ENCODE data around the gene VPS25.

VPS25 gene

DNA sequence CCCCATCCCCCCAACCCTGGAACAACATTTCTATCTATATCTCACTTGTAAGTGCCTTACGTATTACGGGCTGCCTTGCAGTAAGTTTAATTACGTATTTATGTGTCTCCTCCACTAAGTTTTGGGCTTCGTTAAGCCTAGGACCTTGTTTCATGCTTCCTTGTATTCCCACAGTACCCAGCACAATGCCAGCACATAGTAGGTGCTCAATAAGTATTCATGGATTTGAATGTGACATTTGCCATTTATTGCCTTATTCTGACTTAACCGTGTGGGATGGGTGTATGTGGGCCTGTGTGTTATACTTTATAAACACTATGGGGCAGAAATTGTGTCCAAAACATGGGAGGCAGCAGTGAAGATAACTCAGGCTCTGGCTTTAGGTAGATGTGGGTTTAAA, 19.3 kb downstream of the VPS25 start:
- FAIRE-seq (no peak), DNase-seq (ENCODE audit: insufficient read length, low spot score) (no peak)

DNA sequence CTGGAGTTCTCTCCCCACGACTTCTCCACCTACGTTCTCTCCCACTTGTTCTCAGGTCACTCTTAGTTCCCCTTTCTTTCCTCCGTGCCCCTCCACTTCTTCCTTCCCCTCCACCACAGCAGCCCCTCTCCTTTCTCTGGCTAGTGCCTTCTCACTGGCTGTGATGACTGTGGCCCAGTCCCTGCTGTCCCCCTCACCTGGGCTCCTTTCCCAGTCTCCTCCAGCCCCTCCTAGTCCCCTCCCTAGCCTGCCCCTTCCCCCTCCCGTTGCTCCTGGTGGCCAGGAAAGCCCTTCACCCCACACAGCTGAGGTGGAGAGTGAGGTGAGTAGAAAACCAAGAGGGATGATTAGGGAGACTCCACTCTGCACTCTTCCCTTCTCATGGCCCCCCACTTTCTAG, 21.8 kb downstream of the VPS25 start:
- DNase-seq (ENCODE audit: insufficient read length, low spot score) (no peak), FAIRE-seq (no peak)

- no peak for DNase-seq (ENCODE audit: insufficient read length, low spot score)
- no peak for FAIRE-seq
These were observed 22.2 kb downstream of the VPS25 start for GRCh38 chr17:42795465-42795864.

GRCh38 chr17:42796066-42796758, 23.0 kb downstream of the VPS25 start:
- no peak for DNase-seq (ENCODE audit: insufficient read length, low spot score)
- FAIRE-seq: no peak

DNA sequence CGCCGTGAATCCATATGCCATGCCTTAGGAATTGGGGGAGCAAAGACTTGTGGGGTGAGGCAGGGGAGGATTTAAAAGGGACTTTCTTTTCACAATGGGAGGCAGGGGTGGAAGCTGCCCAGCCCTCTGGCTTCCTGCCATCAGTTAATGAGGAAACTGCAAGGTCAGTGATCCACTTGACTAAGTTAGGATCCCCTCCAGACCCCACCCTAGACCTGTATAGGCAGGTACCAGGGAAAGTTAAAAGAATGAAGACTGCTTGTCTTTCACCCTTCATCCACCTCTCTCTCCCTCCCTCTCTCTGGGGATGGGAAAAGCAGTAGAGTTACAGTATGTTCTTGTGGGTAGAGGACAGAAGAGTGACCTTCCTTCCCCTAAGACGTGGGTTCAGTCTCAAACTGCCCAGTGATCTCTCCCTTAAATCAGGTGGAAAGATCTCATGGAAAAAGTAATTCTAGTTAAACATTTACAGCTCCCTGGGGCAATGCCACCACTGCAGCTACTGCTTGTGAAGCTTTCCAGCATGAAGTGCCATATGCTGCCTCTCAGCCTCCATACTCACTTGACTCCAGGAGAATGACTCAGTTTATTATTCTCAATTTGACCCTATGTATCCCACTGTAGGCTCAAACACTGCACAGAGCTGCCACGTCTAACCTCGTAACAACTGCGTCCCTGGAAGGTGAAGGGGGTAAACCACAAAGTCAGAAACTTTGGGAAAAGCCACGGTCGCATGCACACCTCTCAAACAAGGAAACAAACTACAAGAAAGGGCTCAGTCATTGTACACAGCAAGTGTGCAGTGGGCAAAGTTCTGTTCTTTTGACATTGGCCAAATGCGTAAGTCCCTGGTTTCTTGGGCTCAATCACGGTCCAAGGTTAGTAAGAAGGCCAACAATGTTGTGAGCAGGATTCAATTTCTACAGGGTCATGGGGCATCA, 24.1 kb downstream of the VPS25 start:
- FAIRE-seq: no peak
- DNase-seq (ENCODE audit: insufficient read length, low spot score): no peak

DNA sequence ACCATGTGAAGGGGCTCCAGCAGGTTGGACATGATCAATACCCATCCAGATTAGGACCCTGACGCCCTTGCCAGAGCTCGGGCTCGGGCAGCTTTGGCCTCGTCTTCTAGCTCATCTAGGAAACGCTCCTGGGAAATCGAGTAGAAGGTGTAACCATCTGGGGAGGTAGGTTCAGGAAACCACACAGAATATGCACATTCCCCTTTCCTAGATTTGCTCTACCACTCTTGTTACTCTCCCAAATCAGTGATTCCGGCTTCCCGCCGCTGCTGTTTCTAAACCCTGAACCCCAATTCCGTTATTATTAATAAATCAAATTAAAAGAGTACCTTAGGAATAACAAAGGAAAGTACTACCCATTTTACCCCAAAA, 24.7 kb downstream of the VPS25 start:
- FAIRE-seq: no peak
- no peak for DNase-seq (ENCODE audit: insufficient read length, low spot score)

DNA sequence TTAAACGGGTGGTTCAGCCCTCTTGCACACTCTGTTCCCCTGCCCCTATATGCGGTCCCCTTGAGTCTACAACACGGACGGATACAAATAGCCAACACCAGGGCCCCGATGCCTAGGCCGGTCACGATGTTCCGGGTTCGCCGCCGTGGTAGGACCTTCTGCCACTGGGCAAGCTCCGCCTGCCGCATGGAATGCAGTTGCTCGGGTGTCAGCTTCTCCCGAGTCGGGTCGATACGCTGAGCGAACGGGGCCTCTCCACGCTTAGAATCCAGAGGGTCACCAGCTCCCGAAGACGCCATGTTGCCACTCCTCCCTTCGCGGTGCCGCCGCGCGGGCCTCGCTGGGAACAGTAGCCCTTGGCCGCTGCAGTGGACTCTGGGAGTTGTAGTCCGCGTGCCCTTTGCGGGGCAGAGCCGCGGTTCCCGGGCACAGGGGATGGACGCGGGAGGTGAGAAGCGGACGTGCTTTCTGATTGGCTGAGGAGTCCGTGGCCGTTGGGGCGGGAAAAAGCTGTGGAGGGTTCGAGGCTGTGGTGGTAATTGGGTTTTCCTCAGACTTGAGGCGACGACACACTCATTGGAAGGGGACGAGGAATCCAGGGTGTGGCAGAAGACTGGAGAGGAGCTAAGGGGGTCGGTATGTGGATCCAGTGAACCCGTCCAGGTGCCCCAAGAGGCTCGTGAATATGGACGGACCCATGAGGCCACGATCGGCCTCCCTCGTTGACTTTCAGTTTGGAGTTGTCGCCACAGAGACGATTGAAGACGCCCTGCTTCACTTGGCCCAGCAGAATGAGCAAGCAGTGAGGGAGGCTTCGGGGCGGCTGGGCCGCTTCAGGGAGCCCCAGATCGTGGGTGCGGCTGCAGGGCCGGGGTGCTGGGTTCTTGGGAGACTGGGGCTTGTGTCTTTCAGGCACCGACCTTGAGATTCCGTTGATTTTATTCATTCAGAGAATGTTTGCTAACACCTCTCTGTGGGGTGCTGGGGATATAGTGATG, 25.4 kb downstream of the VPS25 start, which contains the start of the genes CNTD1 and COA3:
Gene CNTD1, plus strand, starts transcription at position 479 of the 998 bp plus-strand sequence. Its CDS starts 207 bp downstream, at position 686.
Gene COA3, minus strand, starts transcription at position 322 of the 998 bp plus-strand sequence. Its CDS starts 23 bp downstream, at position 299.
- FAIRE-seq: peak; percentile 90

GRCh38 chr17:42803074-42803883, 30.0 kb downstream of the VPS25 start:
- DNase-seq (ENCODE audit: insufficient read length, low spot score) (no peak), FAIRE-seq (no peak)

More for the DNA sequence above, 25.4 kb downstream of the VPS25 start, which contains the start of the genes CNTD1 and COA3:
- peak; percentile 98 for DNase-seq (ENCODE audit: insufficient read length, low spot score)

GRCh38 chr17:42804918-42805367, 31.7 kb downstream of the VPS25 start:
- FAIRE-seq (no peak), DNase-seq (ENCODE audit: insufficient read length, low spot score) (no peak)

- DNase-seq (ENCODE audit: insufficient read length, low spot score) (no peak), FAIRE-seq (no peak)
These were observed 33.0 kb downstream of the VPS25 start for GRCh38 chr17:42806249-42806648.

- peak; percentile 51 for FAIRE-seq
- peak; percentile 27 for DNase-seq (ENCODE audit: insufficient read length, low spot score)
These were observed 36.0 kb downstream of the VPS25 start for GRCh38 chr17:42809250-42809649.

- peak; percentile 75 for FAIRE-seq
- peak; percentile 83 for DNase-seq (ENCODE audit: insufficient read length, low spot score)
These were observed 41.6 kb downstream of the VPS25 start for GRCh38 chr17:42814633-42815399.

- FAIRE-seq (no peak), DNase-seq (ENCODE audit: insufficient read length, low spot score) (no peak)
These were observed 44.6 kb downstream of the VPS25 start for GRCh38 chr17:42817866-42818265.

GRCh38 chr17:42818379-42818778, 45.1 kb downstream of the VPS25 start:
- DNase-seq (ENCODE audit: insufficient read length, low spot score) (no peak), FAIRE-seq (no peak)

DNA sequence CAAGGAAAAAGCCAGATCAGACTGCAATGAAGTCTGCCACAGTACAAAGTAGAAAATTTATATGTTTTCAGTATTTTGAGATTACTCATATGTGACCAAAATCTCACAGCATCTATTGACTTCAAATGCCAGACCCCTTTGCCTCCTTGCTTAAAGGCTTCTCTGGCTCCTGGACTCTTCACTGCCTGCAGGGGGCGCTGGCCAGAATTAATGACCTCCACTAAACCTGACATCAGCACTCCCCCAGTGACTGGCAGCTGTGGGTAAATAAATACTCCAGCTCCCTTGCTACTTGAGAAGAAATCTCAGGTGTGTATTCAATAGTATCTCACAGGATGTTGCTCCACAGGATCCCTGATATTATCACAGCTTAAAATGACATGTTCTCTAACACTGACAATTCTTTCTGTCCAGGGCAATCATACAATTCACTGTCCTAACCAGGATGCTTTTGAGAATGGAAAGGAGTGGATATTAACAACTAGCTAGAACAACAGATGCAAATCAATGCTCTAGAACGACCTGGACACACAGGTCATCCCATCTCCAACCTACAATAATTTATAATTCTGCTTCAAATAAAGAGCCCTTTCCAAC, 46.8 kb downstream of the VPS25 start:
- no peak for FAIRE-seq
- peak; percentile 52 for DNase-seq (ENCODE audit: insufficient read length, low spot score)

DNA sequence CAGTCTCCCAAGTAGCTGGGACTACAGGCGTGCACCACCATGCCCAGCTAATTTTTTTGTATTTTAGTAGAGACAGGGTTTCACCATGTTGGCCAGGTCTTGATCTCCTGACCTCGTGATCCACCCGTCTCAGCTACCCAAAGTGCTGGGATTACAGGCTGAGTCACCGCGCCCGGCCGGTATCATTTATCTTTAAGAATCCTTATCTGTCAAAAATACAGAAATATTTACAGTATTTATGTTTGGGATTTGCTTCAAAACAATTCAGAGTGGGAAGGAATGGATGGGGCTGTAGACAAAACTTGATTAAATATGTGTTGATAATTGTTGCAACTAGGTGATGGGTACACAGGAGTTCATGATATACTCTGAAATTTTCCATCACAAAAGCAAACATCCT, 47.9 kb downstream of the VPS25 start:
- DNase-seq (ENCODE audit: insufficient read length, low spot score) (no peak), FAIRE-seq (no peak)

GRCh38 chr17:42827472-42827871, 54.2 kb downstream of the VPS25 start:
- no peak for DNase-seq (ENCODE audit: insufficient read length, low spot score)
- no peak for FAIRE-seq
